NCI-H748 (cell line): ENCODE results near the gene NKAPD1.
"Not testable (repeated sequence)": the region's sequence is repeated elsewhere in the genome, so short reads cannot be mapped to it uniquely, and the experiment has no call there.

Experiments
- DNase-seq: peaks from one replicate; lab custom pipeline; 2025; ENCODE audit not compliant: unreplicated experiment; lab: John Stamatoyannopoulos, UW

The NKAPD1 gene

GRCh38 chr11:112086422-112087191 is 12.5 kb downstream of the NKAPD1 start, which contains the start of the genes SDHD and TIMM8B:
TSS of gene SDHD (plus strand) at chr11:112086873. CDS start at chr11:112086908, 35 bp downstream.
TSS of gene TIMM8B (minus strand) at chr11:112086756. CDS start at chr11:112086723, 33 bp downstream.
- DNase-seq, result peak; percentile 94

- no peak for DNase-seq
These were observed 13.1 kb downstream of the NKAPD1 start for GRCh38 chr11:112087212-112087611.

GRCh38 chr11:112095302-112095701 is 21.2 kb downstream of the NKAPD1 start:
- not testable (repeated sequence) for DNase-seq

GRCh38 chr11:112096194-112096593 is 22.1 kb downstream of the NKAPD1 start:
- no peak for DNase-seq

GRCh38 chr11:112097734-112098528 is 23.8 kb downstream of the NKAPD1 start:
- no peak for DNase-seq

GRCh38 chr11:112100462-112100861 is 26.4 kb downstream of the NKAPD1 start:
- no peak for DNase-seq

GRCh38 chr11:112103446-112103845 is 29.3 kb downstream of the NKAPD1 start:
- no peak for DNase-seq

- no peak for DNase-seq
These were observed 32.0 kb downstream of the NKAPD1 start for GRCh38 chr11:112106070-112106469.

- peak; percentile 41 for DNase-seq
These were observed 39.7 kb downstream of the NKAPD1 start for GRCh38 chr11:112113539-112114457.

GRCh38 chr11:112114460-112114859 is 40.4 kb downstream of the NKAPD1 start:
- DNase-seq, result no peak

GRCh38 chr11:112115386-112115785 is 41.3 kb downstream of the NKAPD1 start:
- DNase-seq, result no peak

GRCh38 chr11:112118176-112118575 is 44.1 kb downstream of the NKAPD1 start:
- no peak for DNase-seq

GRCh38 chr11:112121981-112122615 is 48.0 kb downstream of the NKAPD1 start:
- DNase-seq, result no peak

- DNase-seq, result no peak
These were observed 49.0 kb downstream of the NKAPD1 start for GRCh38 chr11:112123129-112123528.

- DNase-seq, result no peak
These were observed 53.0 kb downstream of the NKAPD1 start for GRCh38 chr11:112127056-112127455.

GRCh38 chr11:112128483-112129121 is 54.5 kb downstream of the NKAPD1 start:
- DNase-seq, result peak; percentile 66

GRCh38 chr11:112129656-112130055 is 55.6 kb downstream of the NKAPD1 start:
- DNase-seq, result no peak

- no peak for DNase-seq
These were observed 58.6 kb downstream of the NKAPD1 start for GRCh38 chr11:112132737-112133136.

- no peak for DNase-seq
These were observed 60.4 kb downstream of the NKAPD1 start for GRCh38 chr11:112134473-112134872.
